NT2/D1 (cell line): ENCODE measurements around the gene GADL1.

Source experiments
- SUZ12 ChIP-seq: IDR thresholded peaks from 2 replicates; pipeline ENCODE4 v1.6.1; 2011; ENCODE audit not compliant: insufficient read length, insufficient read depth; ENCODE audit errors: extremely low read depth
- YY1 ChIP-seq: IDR thresholded peaks from 2 replicates; pipeline ENCODE4 v1.6.1; 2011; ENCODE audit not compliant: insufficient read length, insufficient read depth
- ZNF274 ChIP-seq: IDR thresholded peaks from 2 replicates; pipeline ENCODE4 v1.6.1; 2011; ENCODE audit warnings: mild to moderate bottlenecking, low read depth, low read length

GRCh38 chr3:30693470-30694120 lies 200.9 kb downstream of the GADL1 start:
- TF ChIP-seq YY1 (no peak), ZNF274 (no peak), SUZ12 (no peak)
